PC-3 (cell line): Measurements from ENCODE around the gene SERPING1.

Source experiments
- CTCF ChIP-seq: fragments of 300-600 bp; sonication (generic); conservative IDR thresholded peaks from 2 replicates; pipeline ENCODE4 v1.5.1; 2017; ENCODE audit warnings: antibody characterized with exemption, low read depth, mild to moderate bottlenecking, low read length
- EZH2 ChIP-seq: fragments of 300-600 bp; sonication (generic); IDR thresholded peaks from one replicate; pipeline ENCODE4 v1.6.1; 2017; ENCODE audit warnings: antibody characterized with exemption, mild to moderate bottlenecking, low read length; ENCODE audit not compliant: unreplicated experiment
- EZH2phosphoT487 ChIP-seq: fragments of 300-600 bp; sonication (generic); IDR thresholded peaks from 2 replicates; pipeline ENCODE4 v1.6.1; 2018; ENCODE audit warnings: mild to moderate bottlenecking, antibody characterized with exemption, low read length, borderline replicate concordance

GRCh38 chr11:57597916-57598830, 688 bp downstream of the SERPING1 start:
- TF ChIP-seq CTCF: no peak
- no peak for TF ChIP-seq EZH2phosphoT487
- TF ChIP-seq EZH2: no peak
